ENCODE results near the gene CCDC93.

CCDC93 gene

DNA sequence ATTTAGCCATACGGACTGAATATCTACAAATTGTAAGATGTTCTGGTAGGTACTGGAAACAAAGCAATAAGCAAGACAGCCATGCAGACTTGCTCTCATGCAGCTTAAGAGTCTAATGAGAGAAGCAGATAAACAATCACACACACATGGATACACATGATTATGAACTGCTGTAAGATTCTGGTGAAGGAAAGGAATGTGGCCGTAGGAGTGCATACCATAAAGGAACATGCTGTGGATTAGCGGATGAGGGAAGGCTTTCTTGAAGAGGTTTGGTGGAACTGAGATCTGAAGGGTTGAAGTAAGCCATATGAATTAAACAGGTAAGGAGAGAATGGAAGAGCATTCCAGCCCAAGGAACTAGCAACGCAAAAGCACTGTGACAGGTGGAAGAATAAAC lies 13.8 kb downstream of the CCDC93 start:
- in situ Hi-C loops (cut with HindIII; ENCODE audit: low pct_ligation_motif_present, low pct_unique_long_range_greater_than_20kb, low sequenced_read_pairs) = no loop called here
- no peak for DNase-seq

DNA sequence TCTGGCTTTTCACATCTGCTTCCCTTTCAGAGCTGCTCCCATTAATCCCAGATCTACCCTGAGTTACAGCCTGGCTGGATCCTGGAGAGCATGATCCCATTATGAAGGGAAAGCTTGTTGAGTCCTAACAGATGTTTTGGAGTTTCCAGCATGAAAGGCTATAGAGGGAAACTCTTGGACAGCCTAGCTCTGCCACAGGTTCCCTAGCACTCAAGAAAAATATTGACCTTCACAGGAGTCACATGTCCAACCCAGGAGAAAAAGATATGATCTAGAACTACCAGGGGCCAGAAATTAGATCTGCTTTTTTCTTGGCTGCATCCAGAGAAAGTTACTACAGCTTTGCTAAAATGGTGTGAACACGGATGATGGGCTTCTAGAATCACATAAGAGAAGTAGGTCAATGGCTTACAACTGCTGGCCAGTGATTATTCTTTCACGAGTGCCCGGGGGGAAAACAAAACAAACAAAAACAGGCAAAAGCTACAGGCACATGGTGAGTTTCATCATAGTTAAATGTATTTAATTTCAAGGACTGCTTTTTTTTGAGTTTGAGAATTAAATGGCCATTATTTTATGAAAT lies 15.9 kb downstream of the CCDC93 start:
- in situ Hi-C loops (cut with HindIII; ENCODE audit: low pct_ligation_motif_present, low pct_unique_long_range_greater_than_20kb, low sequenced_read_pairs) = no loop called here
- DNase-seq = no peak

DNA sequence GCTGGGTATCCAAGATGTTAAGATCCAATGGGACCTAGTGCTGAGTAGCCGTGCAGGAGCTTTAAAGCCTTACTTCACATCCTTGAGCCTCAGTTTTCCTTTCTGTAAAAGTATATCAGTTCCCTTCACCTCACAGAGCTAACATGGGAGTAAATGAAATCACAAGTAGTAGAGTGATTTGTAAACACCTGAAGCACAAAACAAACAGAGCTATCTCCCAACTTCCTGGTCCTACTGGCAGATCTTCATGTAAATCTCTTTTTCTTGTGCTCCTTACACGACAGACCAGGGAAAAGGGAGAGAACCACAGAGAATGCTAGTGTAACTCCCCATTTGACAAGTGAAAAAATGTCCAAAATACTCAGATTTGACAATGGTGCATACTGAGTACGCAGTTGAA lies 17.3 kb downstream of the CCDC93 start:
- in situ Hi-C loops (cut with HindIII; ENCODE audit: low pct_ligation_motif_present, low pct_unique_long_range_greater_than_20kb, low sequenced_read_pairs) = no loop called here
- DNase-seq = no peak

DNA sequence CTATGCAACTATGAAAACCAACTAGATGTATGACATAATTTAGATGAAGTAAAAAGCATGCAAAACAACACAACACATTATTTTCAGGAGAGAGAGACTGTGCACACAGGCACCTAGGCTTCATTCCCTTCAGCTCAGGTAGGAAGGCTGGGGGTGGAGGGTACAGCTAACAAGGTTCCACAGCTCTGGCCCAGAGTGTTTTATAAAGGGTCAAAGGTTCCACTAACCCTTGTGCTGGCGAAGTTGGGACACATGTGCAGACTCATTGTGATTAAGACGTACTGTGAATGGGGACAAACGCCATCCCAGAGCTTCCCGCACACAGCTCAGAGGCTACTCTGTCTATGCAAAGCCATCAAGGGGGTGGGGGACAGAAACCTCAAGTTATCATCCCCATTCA lies 19.1 kb downstream of the CCDC93 start:
- in situ Hi-C loops (cut with HindIII; ENCODE audit: low pct_ligation_motif_present, low pct_unique_long_range_greater_than_20kb, low sequenced_read_pairs) = no loop called here
- DNase-seq = no peak

DNA sequence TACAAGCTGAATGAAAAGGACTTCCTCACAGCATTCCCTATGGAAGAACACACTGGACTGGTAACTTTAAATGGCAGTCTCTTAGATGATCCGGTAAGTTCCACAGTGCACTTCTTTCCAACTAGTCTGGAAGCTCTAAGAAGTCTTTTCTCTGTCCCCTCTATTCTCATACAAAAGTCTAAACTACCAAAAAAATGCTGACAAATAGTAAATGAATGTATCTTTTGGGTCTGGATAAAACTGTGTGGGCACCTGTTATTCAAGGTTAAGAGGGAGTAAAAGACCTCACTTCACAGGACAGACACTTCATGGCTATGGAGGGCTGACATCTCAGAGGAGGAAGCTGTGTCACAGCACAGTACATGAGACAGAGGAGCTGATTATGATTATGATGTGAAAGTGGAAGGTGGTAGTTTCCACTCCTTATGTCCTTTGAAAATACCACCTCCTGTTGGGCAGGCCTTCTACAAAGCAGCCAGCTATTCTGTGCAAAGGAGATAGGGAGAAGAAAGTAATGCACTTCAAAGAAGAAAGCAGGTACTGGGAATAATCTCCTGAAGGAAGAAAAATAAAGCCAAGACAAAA lies 23.9 kb downstream of the CCDC93 start:
- no peak for DNase-seq
- in situ Hi-C loops (cut with HindIII; ENCODE audit: low pct_ligation_motif_present, low pct_unique_long_range_greater_than_20kb, low sequenced_read_pairs) = no loop called here

DNA sequence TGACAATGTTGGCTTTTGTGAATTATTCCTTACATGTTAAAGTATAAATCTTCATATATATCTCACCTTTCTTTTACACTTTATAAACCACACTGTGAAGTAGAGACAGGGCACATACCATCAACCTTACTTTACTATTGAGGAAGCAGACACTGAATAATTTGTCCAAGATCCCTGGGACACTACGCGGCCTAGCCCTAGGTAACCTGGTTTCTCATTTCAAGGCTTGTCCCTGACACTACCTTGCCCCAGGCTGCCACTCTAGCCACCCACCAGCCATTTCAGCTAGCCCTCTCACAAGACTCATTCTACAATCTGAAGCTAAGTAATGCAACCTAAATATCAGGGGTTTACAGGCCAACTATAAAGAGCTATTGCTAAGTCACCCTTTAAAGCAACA lies 26.7 kb downstream of the CCDC93 start:
- in situ Hi-C loops (cut with HindIII; ENCODE audit: low pct_ligation_motif_present, low pct_unique_long_range_greater_than_20kb, low sequenced_read_pairs) = no loop called here
- no peak for DNase-seq

DNA sequence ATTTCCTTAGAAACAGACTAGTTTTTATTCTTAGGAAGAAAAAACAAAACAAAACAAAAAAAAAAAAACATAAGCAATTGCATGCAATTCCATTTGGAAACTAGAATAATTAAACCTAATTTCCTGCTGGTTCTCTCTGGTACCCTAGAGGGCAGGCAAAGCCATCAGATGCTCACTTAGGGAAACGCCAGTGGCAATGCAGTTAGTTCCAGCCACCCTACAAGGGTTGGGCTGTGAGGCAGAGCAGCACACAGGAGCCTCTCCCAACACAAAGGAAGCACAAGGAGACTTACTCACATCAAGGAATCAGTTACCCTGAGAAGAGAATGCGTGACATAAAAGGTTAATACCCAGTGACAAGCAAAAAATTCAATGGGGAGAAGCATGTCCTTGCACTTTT lies 28.8 kb downstream of the CCDC93 start:
- no peak for DNase-seq
- in situ Hi-C loops (cut with HindIII; ENCODE audit: low pct_ligation_motif_present, low pct_unique_long_range_greater_than_20kb, low sequenced_read_pairs) = no loop called here

DNA sequence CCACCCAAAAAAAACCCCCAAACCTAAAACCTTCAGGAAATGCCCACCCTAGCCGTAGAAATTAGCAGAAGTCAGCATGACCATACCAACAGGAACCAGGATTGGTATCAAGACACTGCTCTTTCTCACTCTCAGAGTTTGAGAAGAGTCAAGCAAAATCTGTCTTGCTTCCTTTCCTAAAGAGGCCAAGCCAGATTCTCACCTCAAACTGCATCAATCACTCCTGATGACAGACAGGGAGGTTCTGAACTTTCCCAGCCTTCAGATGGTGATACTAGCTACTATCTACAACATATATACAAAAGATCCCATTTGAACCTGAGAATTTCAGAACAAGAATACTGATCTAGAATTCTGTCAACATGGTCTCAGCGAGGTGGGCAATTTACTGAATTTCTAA lies 29.7 kb downstream of the CCDC93 start:
- in situ Hi-C loops (cut with HindIII; ENCODE audit: low pct_ligation_motif_present, low pct_unique_long_range_greater_than_20kb, low sequenced_read_pairs) = no loop called here

DNA sequence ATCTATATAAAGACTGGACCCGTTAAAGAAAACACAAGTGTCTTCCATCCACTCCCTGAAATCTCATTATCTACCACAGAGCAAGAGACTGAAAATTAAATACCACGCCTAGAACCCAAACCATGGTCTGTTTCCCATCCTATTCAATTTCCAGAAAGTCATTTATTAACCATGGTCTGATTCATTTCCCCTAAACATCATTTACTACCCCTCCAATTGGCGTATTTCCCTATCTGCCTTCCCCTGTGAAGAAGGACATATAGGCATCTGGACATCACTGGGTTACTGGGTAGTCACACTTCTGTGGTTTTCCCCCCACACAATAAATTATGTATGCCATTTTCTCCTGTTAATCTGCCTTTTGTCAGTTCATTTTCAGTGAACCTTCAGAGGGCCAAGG lies 30.8 kb downstream of the CCDC93 start:
- DNase-seq = no peak
- in situ Hi-C loops (cut with HindIII; ENCODE audit: low pct_ligation_motif_present, low pct_unique_long_range_greater_than_20kb, low sequenced_read_pairs) = no loop called here

More for the DNA sequence above, 29.7 kb downstream of the CCDC93 start:
- no peak for DNase-seq

DNA sequence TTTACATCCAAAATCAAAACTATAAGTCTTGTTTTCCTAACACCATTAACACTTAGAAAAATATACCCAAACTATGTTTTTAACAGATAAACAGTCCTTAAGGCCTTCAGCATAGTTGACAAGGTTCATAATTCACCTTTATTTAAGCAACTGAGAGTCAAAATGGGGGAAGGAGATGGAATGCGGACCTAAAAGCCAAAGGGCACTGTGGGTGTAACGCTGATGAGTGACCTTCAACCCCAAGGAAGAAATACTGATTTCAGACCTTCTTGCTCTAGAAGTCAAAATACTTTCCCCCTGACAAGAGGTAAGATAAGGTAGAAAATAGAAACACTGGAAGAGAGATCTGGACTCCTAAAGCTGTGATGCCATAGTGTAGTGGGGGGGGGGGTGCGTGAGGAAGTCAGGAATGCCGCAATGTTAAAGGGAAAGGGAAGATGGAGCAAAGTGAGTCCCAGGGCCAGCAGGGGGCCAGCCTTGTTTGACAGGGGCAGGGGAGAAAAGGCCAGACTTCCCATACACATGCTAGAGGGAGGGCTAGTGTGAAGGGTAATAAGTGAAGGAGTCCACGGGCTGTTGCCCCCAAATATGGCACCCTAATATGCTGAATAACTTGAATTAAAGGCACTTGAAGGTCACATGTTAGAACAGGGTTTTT lies 31.4 kb downstream of the CCDC93 start:
- in situ Hi-C loops (cut with HindIII; ENCODE audit: low pct_ligation_motif_present, low pct_unique_long_range_greater_than_20kb, low sequenced_read_pairs) = no loop called here
- peak; percentile 12 for DNase-seq

DNA sequence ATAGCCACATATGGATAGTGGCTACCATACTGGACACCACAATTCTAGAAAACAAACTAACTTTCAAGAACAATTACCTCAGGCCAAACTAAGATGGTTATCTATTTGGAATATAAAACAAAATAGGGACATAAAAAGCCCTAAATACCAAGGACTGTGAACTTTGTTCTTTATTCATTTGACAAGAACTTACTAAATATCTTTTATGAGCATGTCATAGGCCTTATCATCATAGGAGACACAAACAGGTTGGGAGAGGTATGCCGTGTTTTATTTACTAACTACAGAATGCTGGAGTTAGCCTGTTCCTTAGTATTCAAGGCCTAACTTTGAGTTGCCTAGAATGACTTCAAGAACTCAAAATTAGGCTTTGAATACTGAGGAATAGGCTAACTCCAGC lies 32.1 kb downstream of the CCDC93 start:
- DNase-seq = no peak
- in situ Hi-C loops (cut with HindIII; ENCODE audit: low pct_ligation_motif_present, low pct_unique_long_range_greater_than_20kb, low sequenced_read_pairs) = no loop called here

DNA sequence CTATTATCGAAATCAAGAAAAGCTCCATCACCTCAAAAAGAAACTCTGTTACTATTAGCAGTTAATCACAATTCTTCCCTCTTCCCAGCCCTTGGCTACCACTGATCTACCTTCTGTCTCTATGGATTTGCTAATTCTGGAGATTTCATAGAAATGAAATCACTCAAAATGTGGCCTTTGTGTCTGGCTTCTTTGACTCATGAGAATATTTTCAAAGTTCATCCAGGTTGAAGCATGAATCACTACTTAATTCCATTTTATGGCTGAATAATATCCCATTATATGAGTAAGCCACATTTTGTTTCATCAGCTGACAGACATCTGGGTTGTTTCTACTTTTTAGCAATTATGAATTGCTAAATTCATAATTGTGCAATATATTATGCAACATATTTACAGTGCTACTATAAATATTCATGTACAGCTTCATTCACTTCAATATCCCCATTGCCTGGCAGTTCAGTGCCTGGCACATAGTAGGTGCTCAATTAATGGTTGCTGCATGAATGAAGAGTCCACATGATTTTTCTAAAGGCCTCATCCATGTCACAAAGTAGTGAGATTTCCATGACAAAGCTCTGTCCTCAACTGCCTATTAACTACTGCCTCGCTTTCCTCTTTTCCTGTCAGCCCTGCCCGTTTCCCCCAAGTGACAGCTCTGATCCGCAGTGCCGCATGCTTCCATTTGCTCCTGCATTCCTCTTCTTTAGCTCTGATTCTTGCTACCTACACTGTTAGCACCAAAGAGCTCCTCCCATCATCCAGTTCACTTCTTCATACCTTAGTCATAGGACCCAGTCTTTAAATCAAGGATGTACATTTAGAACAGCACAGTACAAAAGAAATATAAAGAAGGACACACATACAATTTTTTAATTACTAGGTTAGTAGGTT lies 32.8 kb downstream of the CCDC93 start:
- DNase-seq = peak; percentile 51
- in situ Hi-C loops (cut with HindIII; ENCODE audit: low pct_ligation_motif_present, low pct_unique_long_range_greater_than_20kb, low sequenced_read_pairs) = no loop called here

DNA sequence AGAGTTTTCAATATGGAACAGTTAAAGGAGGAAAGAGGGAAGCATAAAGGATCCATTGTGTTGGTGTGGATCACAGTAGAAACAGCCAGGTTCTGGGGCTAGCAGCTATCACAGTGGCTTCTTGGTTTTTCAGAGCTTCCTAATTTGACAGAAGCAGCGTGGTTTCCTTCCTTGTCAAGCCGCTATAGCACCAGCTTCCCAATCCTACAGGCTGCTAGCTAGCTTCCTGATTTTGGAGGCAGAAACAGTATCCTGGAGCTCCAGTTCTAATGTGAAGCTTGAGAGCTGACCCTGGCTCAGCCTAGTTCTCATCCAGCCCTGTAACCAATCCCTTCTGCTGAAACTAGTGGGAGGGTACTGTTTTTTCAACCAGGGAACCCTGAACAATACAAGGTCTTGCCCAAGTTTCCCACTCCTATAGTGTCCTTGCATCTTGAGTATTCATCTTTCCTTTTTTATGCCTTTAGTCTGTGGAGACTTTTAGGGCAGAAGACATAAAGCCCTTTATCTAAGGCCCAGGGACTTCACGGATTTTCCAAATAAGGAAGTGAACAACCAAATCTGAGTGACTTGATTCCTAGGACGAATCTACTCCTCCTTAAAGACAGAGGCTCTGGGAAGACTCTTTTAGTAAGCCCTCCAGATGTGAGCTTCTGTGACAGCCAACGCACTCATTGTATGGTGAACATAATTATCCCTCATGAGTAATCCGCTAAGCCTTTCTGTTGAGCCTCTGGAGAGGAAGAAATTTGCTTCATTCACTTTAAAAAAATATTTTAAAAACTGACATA lies 33.8 kb downstream of the CCDC93 start:
- DNase-seq = no peak
- in situ Hi-C loops (cut with HindIII; ENCODE audit: low pct_ligation_motif_present, low pct_unique_long_range_greater_than_20kb, low sequenced_read_pairs) = no loop called here

DNA sequence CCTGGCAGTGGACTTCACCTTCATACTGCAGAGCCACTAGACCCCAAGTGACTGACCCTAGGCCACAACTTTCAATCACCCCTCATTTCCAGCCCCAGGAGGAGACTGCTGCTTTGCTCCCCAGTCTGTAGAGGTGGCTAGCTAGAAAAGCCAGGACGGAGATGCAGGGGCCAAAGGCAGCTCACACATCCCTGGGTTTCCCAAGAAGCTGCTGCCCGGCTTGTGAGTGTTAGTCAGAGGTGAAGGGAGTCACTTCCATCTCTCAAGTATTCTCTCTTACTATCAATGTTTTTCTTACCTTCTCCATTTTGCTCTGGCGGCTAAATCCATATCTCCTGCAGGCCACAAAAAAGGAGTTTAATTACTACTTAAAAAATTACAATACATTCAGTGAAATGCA lies 36.2 kb downstream of the CCDC93 start:
- DNase-seq = no peak
- in situ Hi-C loops (cut with HindIII; ENCODE audit: low pct_ligation_motif_present, low pct_unique_long_range_greater_than_20kb, low sequenced_read_pairs) = no loop called here

DNA sequence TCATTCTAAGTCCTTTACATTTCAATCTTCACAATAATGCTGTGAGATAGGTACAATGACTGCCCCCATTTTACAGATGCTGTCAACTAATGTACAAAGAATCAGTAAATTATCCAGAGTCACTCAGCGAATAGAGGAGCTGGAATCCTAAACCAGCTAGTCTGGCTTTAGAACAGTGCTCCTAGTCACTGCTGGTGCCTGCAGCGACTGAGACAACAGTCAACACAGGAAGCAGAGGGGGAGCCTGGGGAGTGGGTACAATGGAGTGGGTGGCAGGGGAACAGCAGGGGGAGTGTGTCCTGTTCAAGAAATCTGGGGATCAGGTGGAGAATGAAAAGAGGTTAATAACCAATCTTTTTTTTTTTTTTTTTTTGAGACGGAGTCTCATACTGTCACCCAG lies 37.3 kb downstream of the CCDC93 start:
- in situ Hi-C loops (cut with HindIII; ENCODE audit: low pct_ligation_motif_present, low pct_unique_long_range_greater_than_20kb, low sequenced_read_pairs) = no loop called here
- DNase-seq = no peak

DNA sequence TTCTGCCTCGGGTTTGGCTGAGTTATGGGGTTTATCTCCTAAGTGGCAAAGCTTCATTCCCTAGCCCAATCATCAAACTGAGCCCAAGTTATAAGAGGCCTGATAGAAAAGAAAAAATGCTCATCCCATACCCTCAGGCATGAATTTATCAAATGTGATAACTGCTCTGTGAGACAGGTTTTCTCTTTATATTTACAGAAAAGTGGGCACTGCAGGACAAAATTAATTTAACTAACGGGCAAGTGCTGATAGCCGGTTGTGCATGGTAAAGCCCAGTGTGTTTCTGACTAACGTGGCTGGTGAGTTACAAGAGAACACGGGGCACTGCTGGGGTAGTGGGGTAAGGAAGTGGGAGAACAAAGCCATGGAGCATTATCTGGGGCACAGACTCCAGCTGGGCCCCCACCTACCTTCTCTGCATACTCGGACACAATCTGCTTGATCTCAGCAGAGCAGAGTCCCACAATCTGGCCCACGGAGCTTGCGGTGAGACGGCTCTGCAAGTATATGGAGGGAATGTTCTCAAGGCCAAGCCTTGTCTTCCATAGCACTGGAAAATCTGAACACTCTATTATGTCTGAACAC lies 40.3 kb downstream of the CCDC93 start:
- in situ Hi-C loops (cut with HindIII; ENCODE audit: low pct_ligation_motif_present, low pct_unique_long_range_greater_than_20kb, low sequenced_read_pairs) = no loop called here
- DNase-seq = no peak

DNA sequence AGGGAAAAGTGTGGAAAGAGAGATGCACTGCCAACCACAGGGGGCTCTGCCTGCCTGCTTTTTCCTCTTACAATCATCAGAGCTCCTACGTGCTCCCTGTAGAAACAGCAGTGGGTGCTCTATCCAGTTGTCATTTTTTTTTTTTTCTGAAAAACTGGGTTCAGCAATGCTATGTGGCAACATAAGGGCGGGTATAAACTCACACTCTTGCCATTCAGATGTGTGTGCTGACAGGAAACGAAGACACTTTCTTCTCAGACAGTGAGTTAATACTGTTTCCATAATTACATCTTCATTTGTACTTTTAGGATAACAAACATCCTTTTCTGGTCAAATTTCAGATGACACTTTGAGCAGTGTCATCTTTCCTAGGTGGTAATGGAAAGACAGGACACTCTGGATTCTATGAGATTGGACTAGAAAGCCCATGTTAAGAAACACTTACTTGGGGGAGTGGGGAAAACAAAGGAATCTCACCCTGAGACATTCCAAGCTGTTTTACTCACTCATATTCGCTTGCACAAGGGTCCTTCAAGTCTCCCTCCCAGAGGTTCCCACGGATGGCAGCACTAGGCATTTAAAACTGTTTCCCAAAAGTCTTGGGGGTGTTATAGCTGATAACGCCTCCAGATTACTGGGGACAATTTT lies 41.3 kb downstream of the CCDC93 start:
- in situ Hi-C loops (cut with HindIII; ENCODE audit: low pct_ligation_motif_present, low pct_unique_long_range_greater_than_20kb, low sequenced_read_pairs) = no loop called here
- no peak for DNase-seq

DNA sequence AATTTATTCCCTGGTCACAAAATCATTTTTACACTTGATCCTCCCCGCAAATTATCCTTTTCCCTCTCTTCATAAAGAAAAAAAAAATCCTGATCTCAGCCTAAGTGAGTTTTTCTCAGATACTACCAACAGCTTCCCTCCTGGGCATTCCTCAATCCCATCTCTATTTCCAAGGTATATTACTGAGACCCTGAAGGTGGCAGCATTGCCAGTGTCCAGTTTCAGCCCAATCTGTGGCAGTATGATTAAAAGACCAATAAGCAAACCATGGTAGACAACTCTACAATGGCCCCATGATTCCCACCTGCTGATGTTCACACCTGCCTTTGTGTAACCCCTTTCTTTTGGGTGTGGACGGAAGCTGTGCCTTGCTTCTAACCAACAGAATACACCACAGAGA lies 45.1 kb downstream of the CCDC93 start:
- no peak for DNase-seq
- in situ Hi-C loops (cut with HindIII; ENCODE audit: low pct_ligation_motif_present, low pct_unique_long_range_greater_than_20kb, low sequenced_read_pairs) = no loop called here

All from ACHN (cell line).